Ovary (tissue), 9 donors: ENCODE results near the gene NDUFB6. TPM values are rescaled to one million over a fixed set of nuclear protein-coding genes. Genes with fewer than 3 reads are reported as not detected.

Experiments
- DNase-seq, 5 donors: peaks; one replicate each; pipeline ENCODE4 v3.0.0-alpha.2; 2019 to 2020
- H3K27ac ChIP-seq, 2 donors: fragments of 200-600 bp; one replicate each; pipeline versions ENCODE4 v1.5.1 to v1.8.0; 2019 to 2022
- H3K27me3 ChIP-seq: fragments of 200-600 bp; one replicate; pipeline ENCODE4 v1.8.0; 2022
- H3K36me3 ChIP-seq: fragments of 200-600 bp; sonication (generic); one replicate; pipeline ENCODE4 v1.5.1; 2019
- H3K4me1 ChIP-seq: one replicate; pipeline ENCODE4 v1.8.1; 2013; ENCODE audit warnings: mild to moderate bottlenecking, moderate library complexity; ENCODE audit not compliant: insufficient read depth
- H3K4me3 ChIP-seq: fragments of 200-600 bp; sonication (generic); one replicate; pipeline ENCODE4 v1.5.1; 2017
- H3K9me3 ChIP-seq, 2 donors: fragments of 200-600 bp in 1 of 2; sonication (generic) in 1 of 2; one replicate each; pipeline versions ENCODE4 v1.5.1 to v1.8.1; 2013 to 2019; ENCODE audit warnings: mild to moderate bottlenecking in 1 of 2, moderate library complexity in 1 of 2
- EP300 ChIP-seq: sonication (generic); formaldehyde crosslinking; IDR thresholded peaks from one replicate; pipeline ENCODE4 v1.6.1; 2017; ENCODE audit warnings: antibody characterized with exemption
- POLR2A ChIP-seq: fragments of 450-650 bp; IDR thresholded peaks from one replicate; pipeline ENCODE4 v1.6.1; 2017; ENCODE audit warnings: antibody characterized with exemption, mild to moderate bottlenecking, moderate library complexity
- WGBS, 3 donors: extraction: QIAGEN DNeasy Blood & Tissue Kit in 1 of 3; methylation state at CpG; one replicate each; pipeline versions ENCODE4 v1.1.5 to v1.1.7; 2013 to 2017; 5-methylcytosine and 5-hydroxymethylcytosine counted together
- intact Hi-C, 4 donors: fragments of 100-400 bp; cut with DNase I; formaldehyde crosslinking; loops; one replicate each; pipeline versions ENCODE4 v1.11.0 to v1.15.1; 2022 to 2023
- polyA plus RNA-seq, 2 donors: library from polyadenylated mRNA; stranded (reverse); fragments of 200-250 nt in 1 of 2; fragments of 350-450 nt in 1 of 2; fragmentation: Illumina TruSeq in 1 of 2; extraction: RNeasy Lipid Tissue Mini Kit (QIAGEN cat#74804) in 1 of 2; gene quantifications; one replicate each; pipeline ENCODE4 v1.2.3, GENCODE V29; 2013 to 2014
- total RNA-seq, 7 donors: library from RNA; depleted of rRNA in 2 of 7; stranded (reverse); fragments of >200 nt in 2 of 7; fragmentation: NEBNext Ultra II Directional in 3 of 7; extraction: Animal tissue kit (Norgen Biotek cat#: 25700) in 3 of 7; gene quantifications; one replicate each; pipeline versions ENCODE4 v1.1.0 to v1.2.4, GENCODE V29; 2016 to 2023
- TF ChIP-seq, protein P1 (sequence below), 3 donors: fragments of 450-650 bp in 2 of 3; fragments of 200-600 bp in 1 of 3; IDR thresholded peaks; one replicate each; pipeline versions ENCODE4 v1.5.1 to v1.8.0; 2016 to 2022; ENCODE audit warnings: antibody characterized with exemption in 3 of 3, mild to moderate bottlenecking in 1 of 3
- donor health status: DM: no; HTN: no; CAD: no; lungs with moderate emphysema.
- donor health status: DM: no; HTN: no; CAD: no.
- donor health status: Bipolar disorder and iron deficiency.
- donor health status: DM: yes; HTN: yes; CAD: no.
- donor health status: DM: no; HTN: no; CAD: no.
- donor health status: DM: yes; HTN: yes; CAD: no.

NDUFB6 gene
- total and polyA plus RNA-seq, 9 donors: 19.6 to 42.5 (median 37.8) TPM

DNA sequence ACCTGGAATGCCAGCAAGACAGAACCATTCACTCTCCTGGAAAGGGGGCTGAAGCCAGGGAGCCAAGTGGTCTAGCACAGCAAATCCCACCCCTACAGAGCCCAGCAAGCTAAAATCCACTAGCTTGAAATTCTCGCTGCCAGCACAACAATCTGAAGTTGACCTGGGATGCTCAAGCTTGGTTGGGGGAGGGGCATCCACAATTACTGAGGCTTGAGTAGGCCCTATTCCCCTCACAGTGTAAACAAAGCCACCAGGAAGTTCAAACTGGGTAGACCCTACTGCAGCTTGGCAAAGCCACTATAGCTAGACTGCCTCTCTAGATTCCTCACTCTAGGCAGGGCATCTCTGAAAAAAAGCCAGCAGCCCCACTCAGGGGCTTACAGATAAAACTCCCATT is 64.2 kb downstream of the NDUFB6 start:
- Histone ChIP-seq H3K36me3 (no peaks in the 10 kb centered on the region), H3K4me1 (peaks cover 2% of the 10 kb centered on the region), H3K27ac (no peak overlapping the region), H3K9me3 (no peaks in the 10 kb centered on the region), H3K4me3 (no peak overlapping the region), H3K27me3 (no peaks in the 10 kb centered on the region)
- intact Hi-C loops: no loop called here
- DNase-seq: no peak
- no peak for TF ChIP-seq EP300
- no peak for TF ChIP-seq POLR2A
- 98 to 100% (median 100%) methylated on average over 1 of the region's 1 CpG for WGBS, 3 donors

DNA sequence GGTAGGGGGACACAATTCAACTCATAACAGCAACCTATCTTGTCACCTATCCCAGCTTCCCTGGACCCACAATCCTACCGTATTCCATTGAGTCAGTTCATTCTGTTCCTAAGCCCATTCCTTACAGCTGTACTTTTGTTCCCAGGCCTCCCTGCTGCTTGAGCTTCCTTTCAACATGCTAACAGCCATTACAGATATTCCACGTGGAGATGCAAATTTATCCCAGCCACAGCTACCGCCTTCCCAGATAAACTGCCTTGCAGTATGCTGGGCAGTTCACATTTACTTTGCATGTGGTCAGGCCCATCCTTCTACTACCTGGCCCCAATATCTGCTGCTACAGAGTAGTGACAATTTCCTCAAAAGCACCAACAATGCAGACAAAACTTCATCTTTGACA is 70.0 kb downstream of the NDUFB6 start:
- Histone ChIP-seq H3K4me1 (no peaks in the 10 kb centered on the region), H3K36me3 (no peaks in the 10 kb centered on the region), H3K27ac (no peak overlapping the region), H3K9me3 (no peaks in the 10 kb centered on the region), H3K4me3 (no peak overlapping the region), H3K27me3 (no peaks in the 10 kb centered on the region)
- intact Hi-C loops: no loop called here
- TF ChIP-seq EP300 (no peak), POLR2A (no peak)
- TF ChIP-seq, protein P1, sequence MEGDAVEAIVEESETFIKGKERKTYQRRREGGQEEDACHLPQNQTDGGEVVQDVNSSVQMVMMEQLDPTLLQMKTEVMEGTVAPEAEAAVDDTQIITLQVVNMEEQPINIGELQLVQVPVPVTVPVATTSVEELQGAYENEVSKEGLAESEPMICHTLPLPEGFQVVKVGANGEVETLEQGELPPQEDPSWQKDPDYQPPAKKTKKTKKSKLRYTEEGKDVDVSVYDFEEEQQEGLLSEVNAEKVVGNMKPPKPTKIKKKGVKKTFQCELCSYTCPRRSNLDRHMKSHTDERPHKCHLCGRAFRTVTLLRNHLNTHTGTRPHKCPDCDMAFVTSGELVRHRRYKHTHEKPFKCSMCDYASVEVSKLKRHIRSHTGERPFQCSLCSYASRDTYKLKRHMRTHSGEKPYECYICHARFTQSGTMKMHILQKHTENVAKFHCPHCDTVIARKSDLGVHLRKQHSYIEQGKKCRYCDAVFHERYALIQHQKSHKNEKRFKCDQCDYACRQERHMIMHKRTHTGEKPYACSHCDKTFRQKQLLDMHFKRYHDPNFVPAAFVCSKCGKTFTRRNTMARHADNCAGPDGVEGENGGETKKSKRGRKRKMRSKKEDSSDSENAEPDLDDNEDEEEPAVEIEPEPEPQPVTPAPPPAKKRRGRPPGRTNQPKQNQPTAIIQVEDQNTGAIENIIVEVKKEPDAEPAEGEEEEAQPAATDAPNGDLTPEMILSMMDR (IDR thresholded peaks at IDR 0.05): no peak
- DNase-seq: no peak
- 84 to 90% (median 89%) methylated on average over 3 of the region's 3 CpGs for WGBS, 3 donors

Other genes with a start within 250 kb of the NDUFB6 start
- gene ACO1, start 188.5 kb downstream of the NDUFB6 start, total RNA-seq: 10 to 100 TPM; 21.8 to 46.3 (median 30.5) TPM
- gene ACO1, start 188.5 kb downstream of the NDUFB6 start, polyA plus RNA-seq: 100 to 1,000 TPM in 1 of 2 donors, 10 to 100 TPM in 1; 15.6 to 111 TPM
- 1 to 10 TPM; 6.4 to 9.5 (median 7.1) TPM for gene RIGI, start 47.0 kb downstream of the NDUFB6 start, total RNA-seq
- gene RIGI, start 47.0 kb downstream of the NDUFB6 start, polyA plus RNA-seq: 10 to 100 TPM in 1 of 2 donors, 1 to 10 TPM in 1; 5.4 to 16.7 TPM
- 10 to 100 TPM in 1 of 7 donors, 1 to 10 TPM in 6; 4.8 to 16.3 (median 9.2) TPM for gene SMIM27, start 20.8 kb downstream of the NDUFB6 start, total RNA-seq
- gene SMIM27, start 20.8 kb downstream of the NDUFB6 start, polyA plus RNA-seq: 10 to 100 TPM in 1 of 2 donors, 1 to 10 TPM in 1; 8.3 to 10.8 TPM
- gene TOPORS, start 20.6 kb downstream of the NDUFB6 start, total RNA-seq: 10 to 100 TPM; 18.8 to 31.8 (median 20.9) TPM
- gene TOPORS, start 20.6 kb downstream of the NDUFB6 start, polyA plus RNA-seq: 10 to 100 TPM; 15.1 to 20.9 TPM
- gene TAF1L, start 62.5 kb upstream of the NDUFB6 start, total RNA-seq: under 1 TPM in 2 of 7 donors, not detected in 5; 0.05 TPM
- gene TAF1L, start 62.5 kb upstream of the NDUFB6 start, polyA plus RNA-seq: under 1 TPM in 1 of 2 donors, not detected in 1; 0.03 TPM
- under 1 TPM in 4 of 7 donors, not detected in 3; 0.05 to 0.69 (median 0.25) TPM for gene TMEM215, start 210.4 kb upstream of the NDUFB6 start, total RNA-seq
- gene TMEM215, start 210.4 kb upstream of the NDUFB6 start, polyA plus RNA-seq: under 1 TPM; 0.35 TPM